HK-2 (cell line): Measurements from ENCODE around the gene PSG5.
"Not testable (repeated sequence)": the region's sequence is repeated elsewhere in the genome, so short reads cannot be mapped to it uniquely, and the experiment has no call there.

ENCODE experiments used
- DNase-seq: peaks from one replicate; pipeline ENCODE4 v3.0.0-alpha.2; 2018; ENCODE audit not compliant: unreplicated experiment

Gene PSG5

GRCh38 chr19:43181869-43182771 lies 4.2 kb downstream of the PSG5 start:
- peak; percentile 58 for DNase-seq

DNA sequence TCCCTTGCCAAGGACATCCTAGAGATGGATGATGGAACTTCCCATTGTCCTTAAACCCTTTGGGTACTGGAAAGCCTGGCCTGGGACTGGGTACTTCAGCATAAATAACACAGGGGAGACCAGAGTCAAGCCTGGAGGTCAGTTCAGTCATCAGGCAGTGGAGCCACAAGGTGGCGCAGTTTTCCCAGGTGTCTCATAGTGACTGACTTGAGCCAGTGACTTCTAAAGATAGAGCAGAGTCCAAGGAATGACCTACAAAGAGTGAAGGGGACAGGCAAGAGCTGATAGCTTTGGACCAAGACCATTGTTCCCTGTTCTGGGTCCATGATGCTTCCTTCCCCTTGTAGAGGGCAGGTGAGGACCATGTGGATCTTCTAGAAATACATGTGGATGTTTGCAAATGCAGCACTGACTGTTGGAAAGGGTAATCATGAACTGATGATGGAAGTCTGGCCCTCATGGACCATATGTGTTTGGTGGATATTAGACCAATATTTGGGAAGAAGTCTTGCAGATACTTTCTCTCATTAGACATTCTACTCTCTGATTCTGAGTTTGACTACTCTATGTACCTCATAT lies 6.7 kb downstream of the PSG5 start:
- DNase-seq = not testable (repeated sequence)

DNA sequence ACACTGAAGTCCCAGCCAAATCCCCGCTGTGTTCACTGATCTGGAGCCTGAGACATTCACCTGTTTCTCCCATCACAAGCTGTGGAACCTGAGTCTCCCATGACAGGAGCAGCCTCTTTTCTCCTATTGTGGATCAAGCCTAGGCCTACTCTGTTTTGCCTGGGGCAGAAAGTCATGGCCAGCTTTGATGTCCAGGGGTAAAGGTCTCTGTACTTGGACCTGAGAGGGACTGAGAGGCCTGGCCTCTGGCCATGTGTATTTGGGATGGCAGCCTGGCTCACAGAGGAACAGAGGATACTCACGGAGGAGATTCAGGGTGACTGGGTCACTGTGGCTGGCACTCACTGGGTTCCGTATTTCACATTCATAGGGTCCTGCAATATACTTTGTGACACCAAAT lies 7.8 kb downstream of the PSG5 start:
- DNase-seq = not testable (repeated sequence)

DNA sequence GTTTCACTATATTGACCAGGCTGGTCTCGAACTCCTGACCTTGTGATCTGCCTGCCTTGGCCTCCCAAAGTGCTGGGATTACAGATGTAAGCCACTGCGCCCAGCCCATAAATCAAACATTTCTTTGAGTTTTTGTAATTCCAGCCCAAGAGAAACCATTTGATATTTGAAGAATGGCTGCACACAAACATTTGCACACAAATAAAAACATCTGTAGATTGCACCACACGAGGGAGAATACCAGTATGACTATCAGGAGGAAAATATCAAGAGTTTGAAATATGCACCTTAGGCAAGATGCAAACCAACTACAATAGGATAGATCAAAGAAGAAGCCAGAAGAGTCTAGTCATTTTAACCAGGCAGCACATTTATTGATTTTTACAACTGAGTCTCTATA lies 20.4 kb downstream of the PSG5 start:
- not testable (repeated sequence) for DNase-seq

DNA sequence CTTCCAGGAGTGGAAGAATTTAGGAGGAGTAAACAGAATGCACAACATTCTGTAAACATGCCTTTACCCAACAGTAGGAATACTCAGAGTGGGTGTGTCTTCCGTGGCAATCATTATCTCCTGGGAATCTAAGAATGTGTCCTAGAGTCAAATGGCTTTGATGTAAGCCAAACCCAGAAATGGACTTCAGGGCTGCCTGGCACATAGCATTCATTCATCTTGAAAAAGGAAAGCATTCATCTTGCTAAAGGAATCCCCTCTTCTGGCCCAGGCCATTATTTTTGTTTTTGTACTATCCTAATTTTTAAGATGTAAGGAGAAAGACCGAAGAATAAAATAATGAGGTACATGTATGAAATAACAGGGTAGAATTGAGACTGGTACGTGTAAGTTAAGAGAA lies 23.2 kb downstream of the PSG5 start:
- not testable (repeated sequence) for DNase-seq

GRCh38 chr19:43162261-43162660 lies 24.1 kb downstream of the PSG5 start:
- DNase-seq = not testable (repeated sequence)

- DNase-seq = no peak
Observed at GRCh38 chr19:43152214-43152613, 34.1 kb downstream of the PSG5 start.

DNA sequence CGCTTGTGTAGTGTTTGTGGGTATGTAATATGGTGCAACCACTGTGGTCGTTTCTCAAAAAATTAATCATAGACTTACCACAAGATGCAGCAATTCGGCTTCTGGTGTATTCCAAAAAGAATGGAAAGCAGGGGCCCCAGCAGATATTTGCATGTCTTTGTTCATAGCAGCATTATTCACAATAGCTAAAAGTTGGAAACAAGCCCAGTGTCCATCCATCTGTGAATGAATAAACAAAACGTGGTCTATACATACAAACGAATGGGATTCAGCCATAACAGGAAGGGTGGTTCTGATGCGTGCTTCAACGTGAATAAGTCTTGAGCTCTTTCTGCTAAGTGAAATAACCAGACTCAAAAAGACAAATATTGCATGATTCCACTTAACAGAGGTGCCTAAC lies 36.5 kb downstream of the PSG5 start:
- not testable (repeated sequence) for DNase-seq

GRCh38 chr19:43148233-43148632 lies 38.1 kb downstream of the PSG5 start:
- DNase-seq = no peak

- not testable (repeated sequence) for DNase-seq
Observed at GRCh38 chr19:43141763-43142162, 44.6 kb downstream of the PSG5 start.

GRCh38 chr19:43132696-43133095 lies 53.6 kb downstream of the PSG5 start:
- DNase-seq = no peak

- DNase-seq = not testable (repeated sequence)
Observed at GRCh38 chr19:43131281-43131842, 55.0 kb downstream of the PSG5 start.

GRCh38 chr19:43129197-43129596 lies 57.1 kb downstream of the PSG5 start:
- not testable (repeated sequence) for DNase-seq

DNA sequence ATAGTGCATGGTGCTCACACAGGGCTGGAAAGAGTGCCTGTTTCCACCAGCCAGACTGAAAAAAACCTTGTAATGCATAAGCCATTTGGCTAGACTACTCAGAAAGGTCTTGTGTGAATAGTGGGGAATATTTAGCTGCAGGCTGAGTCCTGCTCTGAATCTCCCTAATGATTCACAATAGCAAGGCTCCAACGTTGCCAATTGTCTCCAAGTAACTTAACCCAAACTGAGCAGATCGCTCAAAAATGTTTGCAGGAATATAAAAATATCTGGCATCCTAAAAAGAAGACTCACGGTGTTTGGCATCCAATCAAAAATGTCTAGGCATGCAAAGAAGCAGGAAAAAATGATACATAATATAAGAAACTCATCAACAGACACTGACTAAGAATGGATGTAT lies 59.0 kb downstream of the PSG5 start:
- not testable (repeated sequence) for DNase-seq

DNA sequence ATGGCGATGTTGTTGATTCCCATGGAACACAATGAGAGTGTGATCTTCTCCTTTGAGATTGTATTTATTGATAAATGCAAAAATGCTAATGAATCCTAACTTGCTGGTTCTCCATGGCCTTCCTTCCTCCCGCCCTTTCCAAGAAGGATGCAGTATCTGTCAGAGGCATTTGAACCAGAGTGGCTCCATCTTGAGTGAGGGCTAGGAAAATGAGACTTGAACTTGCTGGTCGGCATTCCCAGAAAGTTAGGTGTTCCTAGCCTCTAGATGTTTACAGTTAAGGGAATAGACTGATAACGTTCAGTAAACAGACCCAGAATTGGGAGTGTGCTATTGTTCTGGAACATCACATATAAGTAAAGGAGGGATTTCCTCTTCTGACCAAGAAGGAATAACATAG lies 59.6 kb downstream of the PSG5 start:
- no peak for DNase-seq

DNA sequence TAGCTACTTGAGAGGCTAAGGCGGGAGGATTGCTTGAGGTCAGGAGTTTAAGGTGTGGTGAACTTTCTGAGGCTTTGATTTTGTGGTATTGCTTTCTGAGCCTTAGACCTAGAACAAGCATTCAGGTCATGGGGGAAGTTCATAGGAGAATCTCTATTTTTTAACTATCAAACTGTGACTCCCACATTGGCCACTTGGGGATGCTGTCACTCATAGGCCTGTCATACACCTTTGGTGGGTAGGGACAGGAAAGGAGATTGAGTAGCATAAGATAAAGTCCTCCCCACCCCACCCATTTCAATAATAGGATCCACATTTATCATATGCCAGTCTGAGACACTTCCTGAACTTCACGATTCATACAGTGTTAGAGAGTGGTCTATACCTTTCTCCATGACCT lies 62.0 kb downstream of the PSG5 start:
- no peak for DNase-seq

- DNase-seq = peak; percentile 18
Observed at GRCh38 chr19:43120433-43121026, 65.8 kb downstream of the PSG5 start.

DNA sequence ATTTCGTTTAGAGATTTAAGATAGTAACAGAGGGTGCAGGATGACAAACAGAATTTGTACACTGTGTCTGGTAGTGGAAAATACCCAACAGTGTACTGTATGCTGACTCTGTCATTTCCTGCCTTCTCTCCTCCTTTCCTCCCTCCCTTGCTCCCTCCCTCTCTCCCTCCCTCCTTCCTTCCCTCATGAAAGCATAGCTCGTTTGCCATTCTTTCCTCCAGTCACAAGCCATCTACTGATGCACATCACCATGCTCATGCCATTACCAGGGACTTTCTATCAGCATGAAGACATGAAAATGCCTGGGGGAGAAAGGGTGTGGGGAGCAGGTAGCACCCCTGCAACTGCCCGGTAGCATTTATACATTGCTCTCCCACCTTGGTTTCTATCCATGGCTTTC lies 66.8 kb downstream of the PSG5 start:
- not testable (repeated sequence) for DNase-seq
